Peyer's patch (tissue), 4 donors: Measurements from ENCODE around the gene FRYL. TPM values are rescaled to one million over a fixed set of nuclear protein-coding genes. Genes with fewer than 3 reads are reported as not detected.
"Not testable (repeated sequence)": the region's sequence is repeated elsewhere in the genome, so short reads cannot be mapped to it uniquely, and the experiment has no call there.

Experiments
- DNase-seq, 3 donors: peaks; one replicate each; pipeline ENCODE4 v3.0.0-alpha.2; 2017 to 2019
- H3K27ac ChIP-seq, 4 donors: fragments of 200-600 bp; sonication (generic); one replicate each; pipeline ENCODE4 v1.5.1; 2016 to 2019
- H3K27me3 ChIP-seq, 2 donors: fragments of 200-600 bp; sonication (generic); one replicate each; pipeline ENCODE4 v1.5.1; 2019
- H3K36me3 ChIP-seq, 3 donors: fragments of 200-600 bp; sonication (generic); one replicate each; pipeline ENCODE4 v1.5.1; 2016 to 2019
- H3K4me1 ChIP-seq, 4 donors: fragments of 200-600 bp; sonication (generic); one replicate each; pipeline ENCODE4 v1.5.1; 2016 to 2019
- H3K4me3 ChIP-seq, 4 donors: fragments of 200-600 bp; sonication (generic); 1 replicate in 3 of 4; 2 replicates in 1 of 4; pipeline ENCODE4 v1.5.1; 2016 to 2019; ENCODE audit warnings: mild to moderate bottlenecking in 1 of 4
- H3K9me3 ChIP-seq, 4 donors: fragments of 200-600 bp; sonication (generic); one replicate each; pipeline ENCODE4 v1.5.1; 2016 to 2019; ENCODE audit warnings: mild to moderate bottlenecking in 1 of 4
- POLR2A ChIP-seq, 2 donors: fragments of 450-650 bp; IDR thresholded peaks; one replicate each; pipeline ENCODE4 v1.5.1; 2017; ENCODE audit warnings: antibody characterized with exemption in 2 of 2, mild to moderate bottlenecking in 2 of 2, moderate library complexity in 2 of 2
- total RNA-seq, 4 donors: library from RNA; depleted of rRNA; stranded (reverse); fragments of >200 nt; gene quantifications; one replicate each; pipeline ENCODE4 v1.1.0, GENCODE V29; 2016
- TF ChIP-seq, protein P1 (sequence below), 6 experiments: fragments of 450-650 bp in 4 of 6; fragments of 200-600 bp in 2 of 6; sonication (generic) in 1 of 6; IDR thresholded peaks; one replicate each; pipeline ENCODE4 v1.5.1; 2017 to 2019; ENCODE audit warnings: antibody characterized with exemption in 6 of 6, mild to moderate bottlenecking in 3 of 6, moderate library complexity in 1 of 6

The FRYL gene
- total RNA-seq, 4 donors from 2014 or later: 220 to 253 (median 241) TPM

DNA sequence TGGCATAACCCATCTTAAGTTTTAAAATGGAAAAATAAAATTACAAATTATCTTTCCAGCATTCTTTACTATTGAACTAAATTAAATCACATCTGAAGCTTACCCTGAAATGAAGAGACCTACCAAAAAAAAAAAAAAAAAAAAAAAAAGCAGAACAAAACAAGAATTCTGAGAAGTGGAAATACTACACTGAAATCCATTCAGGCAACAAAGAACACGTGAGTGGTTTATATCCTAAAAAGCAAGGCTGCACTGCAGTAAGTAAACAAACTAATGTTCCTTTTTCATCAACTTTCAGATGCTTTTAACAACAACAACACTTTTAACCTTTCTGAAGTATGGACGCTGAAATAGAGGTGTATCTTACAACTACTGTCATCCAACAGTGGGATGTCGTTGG, 7.5 kb downstream of the FRYL start:
- Histone ChIP-seq H3K36me3 (no peaks in the 10 kb centered on the region), H3K9me3 (no peaks in the 10 kb centered on the region), H3K4me1 (peaks cover 0 to 34% (median 3%) of the 10 kb centered on the region in 4 donors), H3K4me3 (no peak overlapping the region), H3K27ac (no peak overlapping the region), H3K27me3 (no peaks in the 10 kb centered on the region)
- no peak for DNase-seq
- TF ChIP-seq, protein P1, sequence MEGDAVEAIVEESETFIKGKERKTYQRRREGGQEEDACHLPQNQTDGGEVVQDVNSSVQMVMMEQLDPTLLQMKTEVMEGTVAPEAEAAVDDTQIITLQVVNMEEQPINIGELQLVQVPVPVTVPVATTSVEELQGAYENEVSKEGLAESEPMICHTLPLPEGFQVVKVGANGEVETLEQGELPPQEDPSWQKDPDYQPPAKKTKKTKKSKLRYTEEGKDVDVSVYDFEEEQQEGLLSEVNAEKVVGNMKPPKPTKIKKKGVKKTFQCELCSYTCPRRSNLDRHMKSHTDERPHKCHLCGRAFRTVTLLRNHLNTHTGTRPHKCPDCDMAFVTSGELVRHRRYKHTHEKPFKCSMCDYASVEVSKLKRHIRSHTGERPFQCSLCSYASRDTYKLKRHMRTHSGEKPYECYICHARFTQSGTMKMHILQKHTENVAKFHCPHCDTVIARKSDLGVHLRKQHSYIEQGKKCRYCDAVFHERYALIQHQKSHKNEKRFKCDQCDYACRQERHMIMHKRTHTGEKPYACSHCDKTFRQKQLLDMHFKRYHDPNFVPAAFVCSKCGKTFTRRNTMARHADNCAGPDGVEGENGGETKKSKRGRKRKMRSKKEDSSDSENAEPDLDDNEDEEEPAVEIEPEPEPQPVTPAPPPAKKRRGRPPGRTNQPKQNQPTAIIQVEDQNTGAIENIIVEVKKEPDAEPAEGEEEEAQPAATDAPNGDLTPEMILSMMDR (IDR thresholded peaks at IDR 0.05): no peak
- TF ChIP-seq POLR2A (IDR thresholded peaks at IDR 0.05): no peak

DNA sequence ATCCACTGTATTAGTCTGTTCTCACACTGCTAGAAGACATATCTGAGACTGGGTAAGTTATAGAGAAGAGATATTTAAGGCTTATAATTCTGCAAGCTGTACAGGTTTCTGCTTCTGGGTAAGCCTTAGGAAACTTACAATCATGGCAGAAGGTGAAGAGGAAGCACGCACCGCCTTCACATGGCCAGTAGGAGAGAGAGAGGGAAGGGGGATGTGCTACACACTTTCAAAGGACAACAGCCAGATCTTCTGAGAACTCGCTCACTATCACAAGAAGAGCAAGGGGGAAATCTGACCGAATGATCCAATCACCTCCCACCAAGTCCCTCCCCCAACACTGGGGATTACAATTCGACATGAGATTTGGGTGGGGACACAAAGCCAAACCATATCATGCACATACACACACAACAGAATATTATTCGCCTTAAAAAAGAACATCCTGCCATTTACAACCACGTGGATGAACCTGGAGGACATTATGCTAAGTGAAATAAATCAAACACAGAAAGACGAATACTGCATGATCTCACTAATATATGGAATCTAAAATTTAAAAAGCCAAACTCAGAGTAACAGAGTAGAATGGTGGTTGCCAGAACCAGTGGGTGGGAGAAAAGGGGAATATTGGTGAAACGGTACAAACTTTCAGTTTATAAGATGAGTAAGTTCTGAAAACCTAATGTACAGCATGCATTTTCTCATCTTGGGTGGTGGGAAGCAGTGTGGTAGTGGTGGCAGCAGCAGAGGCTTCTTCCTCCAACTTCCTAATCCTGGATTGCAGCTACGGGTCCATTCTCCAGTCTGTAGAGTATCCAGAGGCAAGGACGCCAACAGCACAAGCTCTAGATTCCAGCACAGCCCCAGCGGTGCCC, 12.8 kb downstream of the FRYL start:
- Histone ChIP-seq H3K4me3 (no peak overlapping the region), H3K9me3 (no peaks in the 10 kb centered on the region), H3K27me3 (no peaks in the 10 kb centered on the region), H3K36me3 (no peaks in the 10 kb centered on the region), H3K4me1 (peaks cover 0 to 6% (median 2%) of the 10 kb centered on the region in 4 donors), H3K27ac (no peak overlapping the region)
- DNase-seq: no peak
- TF ChIP-seq, protein P1 (IDR thresholded peaks at IDR 0.05): no peak
- TF ChIP-seq POLR2A (IDR thresholded peaks at IDR 0.05): no peak

DNA sequence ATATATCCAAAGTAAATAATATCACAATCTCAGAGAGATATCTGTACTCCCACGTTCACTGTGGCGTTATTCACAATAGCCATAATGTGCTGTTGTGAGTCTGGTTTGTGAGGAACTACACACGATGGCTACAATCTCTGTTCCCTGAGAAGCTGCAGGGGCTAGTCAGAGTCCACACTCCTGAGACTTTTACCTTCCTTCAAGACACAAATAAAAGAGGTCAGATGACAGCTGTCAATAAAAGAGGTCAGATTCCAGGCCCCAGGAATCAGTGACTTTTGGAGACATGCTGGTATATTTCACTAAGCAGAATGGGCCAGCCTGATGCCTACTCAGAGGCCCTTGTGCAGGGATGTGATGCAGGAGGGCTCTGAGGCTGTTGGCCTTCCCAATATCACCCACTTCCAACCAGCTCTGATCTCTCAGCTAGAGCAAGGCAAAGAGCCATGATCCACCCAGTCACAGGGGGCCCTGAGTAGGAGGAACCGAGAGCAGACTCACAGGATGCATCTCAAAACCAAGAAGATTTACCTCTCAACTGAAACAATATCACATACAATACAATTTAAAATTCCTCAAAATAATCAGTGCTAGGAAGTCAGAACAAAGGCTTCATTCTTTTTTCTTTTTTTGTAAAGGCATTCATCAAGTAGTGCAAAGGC, 13.8 kb downstream of the FRYL start:
- Histone ChIP-seq H3K27me3 (no peaks in the 10 kb centered on the region), H3K9me3 (no peaks in the 10 kb centered on the region), H3K4me3 (no peak overlapping the region), H3K36me3 (no peaks in the 10 kb centered on the region), H3K4me1 (peaks cover 0 to 6% (median 2%) of the 10 kb centered on the region in 4 donors), H3K27ac (no peak overlapping the region)
- no peak for DNase-seq
- TF ChIP-seq POLR2A (IDR thresholded peaks at IDR 0.05): no peak
- TF ChIP-seq, protein P1 (IDR thresholded peaks at IDR 0.05): no peak

DNA sequence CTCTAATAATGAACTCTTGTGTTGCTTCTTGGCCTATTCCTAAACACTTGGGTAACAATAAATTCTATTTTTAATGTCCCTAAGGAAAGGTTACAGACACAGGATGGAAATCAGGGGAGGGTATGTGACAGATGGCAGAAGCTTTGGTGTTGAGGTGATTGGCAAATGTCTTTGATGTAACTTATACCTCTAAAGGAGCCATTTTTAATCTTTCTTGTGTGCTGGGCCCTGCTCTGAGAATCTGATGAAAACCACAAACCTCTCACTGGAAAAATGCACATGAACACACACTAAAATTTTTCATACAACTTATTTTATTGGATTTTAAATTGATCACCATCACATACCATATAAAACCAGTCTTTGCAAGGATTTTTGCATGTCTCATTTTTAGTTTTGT, 17.7 kb downstream of the FRYL start:
- DNase-seq: no peak
- TF ChIP-seq POLR2A (IDR thresholded peaks at IDR 0.05): no peak
- TF ChIP-seq, protein P1 (IDR thresholded peaks at IDR 0.05): no peak
- H3K36me3 ChIP-seq: no peaks in the 10 kb centered on the region
- no peaks in the 10 kb centered on the region for H3K27me3 ChIP-seq
- H3K4me1 ChIP-seq: peaks cover 0 to 6% (median 2%) of the 10 kb centered on the region in 4 donors
- no peak overlapping the region for H3K27ac ChIP-seq
- no peak overlapping the region for H3K4me3 ChIP-seq
- no peaks in the 10 kb centered on the region for H3K9me3 ChIP-seq

DNA sequence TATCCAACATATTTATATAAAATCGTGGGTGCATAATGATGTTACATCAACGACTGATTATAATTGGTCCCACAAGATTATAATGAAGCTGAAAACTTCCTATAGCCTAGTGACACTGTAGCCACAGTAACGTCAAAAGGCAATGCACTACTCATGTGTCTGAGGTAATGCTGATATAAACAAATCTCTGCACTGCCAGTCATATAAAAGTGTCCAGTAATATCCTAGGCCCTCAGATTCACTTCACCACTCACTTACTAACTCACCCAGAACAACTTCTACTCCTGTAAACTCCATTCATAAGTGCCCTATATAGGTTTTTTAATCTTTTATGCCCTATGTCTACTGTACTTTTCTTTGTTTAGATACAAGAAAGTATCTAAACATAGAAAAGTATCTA, 18.8 kb downstream of the FRYL start:
- no peak for TF ChIP-seq POLR2A (IDR thresholded peaks at IDR 0.05)
- TF ChIP-seq, protein P1 (IDR thresholded peaks at IDR 0.05): no peak
- no peak overlapping the region for H3K27ac ChIP-seq

DNA sequence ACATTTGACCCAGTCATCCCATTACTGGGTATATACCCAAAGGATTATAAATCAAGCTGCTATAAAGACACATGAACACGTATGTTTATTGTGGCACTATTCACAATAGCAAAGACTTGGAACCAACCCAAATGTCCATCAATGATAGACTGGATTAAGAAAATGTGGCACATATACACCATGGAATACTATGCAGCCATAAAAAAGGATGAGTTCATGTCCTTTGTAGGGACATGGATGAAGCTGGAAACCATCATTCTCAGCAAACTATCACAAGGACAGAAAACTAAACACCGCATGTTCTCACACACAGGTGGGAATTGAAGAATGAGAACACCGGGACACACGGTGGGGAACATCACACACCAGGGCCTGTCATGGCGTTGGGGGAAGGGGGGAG, 21.4 kb downstream of the FRYL start:
- not testable (repeated sequence) for H3K9me3 ChIP-seq, H3K36me3 ChIP-seq, H3K4me1 ChIP-seq, H3K27me3 ChIP-seq, H3K27ac ChIP-seq, H3K4me3 ChIP-seq, DNase-seq

More for the DNA sequence above, 18.8 kb downstream of the FRYL start:
- Histone ChIP-seq H3K27me3 (no peaks in the 10 kb centered on the region), H3K4me1 (peaks cover 0 to under 1% (median under 1%) of the 10 kb centered on the region in 4 donors), H3K4me3 (no peak overlapping the region), H3K36me3 (no peaks in the 10 kb centered on the region), H3K9me3 (no peaks in the 10 kb centered on the region)
- no peak for DNase-seq
